ENCODE results near the gene LGALS7B.

LGALS7B gene

GRCh38 chr19:38799104-38799503 lies 10.1 kb downstream of the LGALS7B start:
- Histone ChIP-seq H3F3A (ENCODE audit: insufficient read depth, low read length) (no peaks in the 10 kb centered on the region), H3K4me3 (ENCODE audit: low read depth, low read length, poor library complexity, severe bottlenecking) (no peak overlapping the region), H2AFZ (ENCODE audit: low read length) (no peak overlapping the region), H3K27me3 (ENCODE audit: insufficient read depth, low read length) (no peaks in the 10 kb centered on the region), H3K79me2 (ENCODE audit: insufficient read depth, low read length) (no peaks in the 10 kb centered on the region), H3K9ac (ENCODE audit: low read length) (no peak overlapping the region), H3K36me3 (ENCODE audit: insufficient read depth, low read length) (no peaks in the 10 kb centered on the region), H4K20me1 (ENCODE audit: insufficient read depth, low read length) (no peaks in the 10 kb centered on the region), H3K4me1 (ENCODE audit: insufficient read depth, low read length, severe bottlenecking) (no peaks in the 10 kb centered on the region), H3K27ac (ENCODE audit: low read depth, low read length, poor library complexity, severe bottlenecking) (no peak overlapping the region), H3K4me2 (ENCODE audit: low read length) (no peak overlapping the region), H3K9me2 (ENCODE audit: low read depth, low read length) (no peaks in the 10 kb centered on the region), H3K9me3 (ENCODE audit: low read length) (no peaks in the 10 kb centered on the region)
- no peak for TF ChIP-seq EZH2 (IDR thresholded peaks at IDR 0.05; ENCODE audit: borderline replicate concordance, low read length)
- TF ChIP-seq CTCF (IDR thresholded peaks at IDR 0.05; ENCODE audit: low read length), result no peak

- no peaks in the 10 kb centered on the region for H3F3A ChIP-seq (ENCODE audit: insufficient read depth, low read length)
- no peak overlapping the region for H2AFZ ChIP-seq (ENCODE audit: low read length)
- no peak overlapping the region for H3K4me3 ChIP-seq (ENCODE audit: low read depth, low read length, poor library complexity, severe bottlenecking)
- H3K4me2 ChIP-seq (ENCODE audit: low read length), result no peak overlapping the region
- no peaks in the 10 kb centered on the region for H3K36me3 ChIP-seq (ENCODE audit: insufficient read depth, low read length)
- no peaks in the 10 kb centered on the region for H3K9me3 ChIP-seq (ENCODE audit: low read length)
- no peak overlapping the region for H3K9ac ChIP-seq (ENCODE audit: low read length)
- H3K9me2 ChIP-seq (ENCODE audit: low read depth, low read length), result no peaks in the 10 kb centered on the region
- no peak overlapping the region for H3K27ac ChIP-seq (ENCODE audit: low read depth, low read length, poor library complexity, severe bottlenecking)
- no peaks in the 10 kb centered on the region for H3K79me2 ChIP-seq (ENCODE audit: insufficient read depth, low read length)
- no peaks in the 10 kb centered on the region for H3K27me3 ChIP-seq (ENCODE audit: insufficient read depth, low read length)
- TF ChIP-seq CTCF (IDR thresholded peaks at IDR 0.05; ENCODE audit: low read length) (no peak), EZH2 (IDR thresholded peaks at IDR 0.05; ENCODE audit: borderline replicate concordance, low read length) (no peak)
- no peaks in the 10 kb centered on the region for H3K4me1 ChIP-seq (ENCODE audit: insufficient read depth, low read length, severe bottlenecking)
- H4K20me1 ChIP-seq (ENCODE audit: insufficient read depth, low read length), result no peaks in the 10 kb centered on the region
These were observed 11.8 kb downstream of the LGALS7B start for GRCh38 chr19:38800577-38801347.

- no peak overlapping the region for H2AFZ ChIP-seq (ENCODE audit: low read length)
- H3K4me2 ChIP-seq (ENCODE audit: low read length), result no peak overlapping the region
- no peaks in the 10 kb centered on the region for H3K79me2 ChIP-seq (ENCODE audit: insufficient read depth, low read length)
- H3K4me3 ChIP-seq (ENCODE audit: low read depth, low read length, poor library complexity, severe bottlenecking), result no peak overlapping the region
- H3K27ac ChIP-seq (ENCODE audit: low read depth, low read length, poor library complexity, severe bottlenecking), result no peak overlapping the region
- no peaks in the 10 kb centered on the region for H3F3A ChIP-seq (ENCODE audit: insufficient read depth, low read length)
- H3K9me3 ChIP-seq (ENCODE audit: low read length), result no peaks in the 10 kb centered on the region
- no peaks in the 10 kb centered on the region for H4K20me1 ChIP-seq (ENCODE audit: insufficient read depth, low read length)
- no peaks in the 10 kb centered on the region for H3K9me2 ChIP-seq (ENCODE audit: low read depth, low read length)
- TF ChIP-seq CTCF (IDR thresholded peaks at IDR 0.05; ENCODE audit: low read length) (no peak), EZH2 (IDR thresholded peaks at IDR 0.05; ENCODE audit: borderline replicate concordance, low read length) (no peak)
- H3K36me3 ChIP-seq (ENCODE audit: insufficient read depth, low read length), result no peaks in the 10 kb centered on the region
- H3K27me3 ChIP-seq (ENCODE audit: insufficient read depth, low read length), result no peaks in the 10 kb centered on the region
- H3K4me1 ChIP-seq (ENCODE audit: insufficient read depth, low read length, severe bottlenecking), result no peaks in the 10 kb centered on the region
- H3K9ac ChIP-seq (ENCODE audit: low read length), result no peak overlapping the region
These were observed 12.5 kb downstream of the LGALS7B start for GRCh38 chr19:38801359-38802095.

Data from OCI-LY1 (cell line).